H1 (cell line): ENCODE results near the gene SPRR3. TPM values are rescaled to one million over a fixed set of nuclear protein-coding genes. Genes with fewer than 3 reads are reported as not detected.

Experiments used
- polyA plus RNA-seq, 7 experiments: library from polyadenylated mRNA; depleted of rRNA in 3 of 7; stranded (reverse) in 5 of 7; unstranded in 2 of 7; fragments of >200 nt in 5 of 7; fragments of 200-250 nt in 2 of 7; gene quantifications; 1 replicate in 5 of 7; 2 replicates in 1 of 7; 4 replicates in 1 of 7; pipeline versions ENCODE4 v1.2.1 to v1.2.3, GENCODE V29; 2011 to 2013; ENCODE audit warnings: missing spikeins in 2 of 7, mixed read lengths in 2 of 7
- small RNA-seq: library from polyadenylated mRNA; stranded (forward); fragments of <200 nt; extraction: miRNeasy Mini kit (QIAGEN cat#:217004); gene quantifications from one replicate; pipeline ENCODE3, GENCODE V24; 2013; ENCODE audit not compliant: insufficient read depth
- total RNA-seq: library from RNA; stranded (reverse); fragmentation: NEBNext Ultra II Directional; extraction: Animal tissue kit (Norgen Biotek cat#: 25700); gene quantifications from 2 replicates; pipeline ENCODE4 v1.2.1, GENCODE V29; 2021

SPRR3 gene
- total and polyA plus RNA-seq, 2 of the 8 experiments (the other 6 are each of a cell fraction or from before 2014, with no cell fraction given), result not detected

Small RNA genes within 50 kb of the gene (small RNA-seq; reads per million reads assigned to genes)
- gene AL356867.1, result not detected
- gene RF00322, result not detected
- not detected for gene SPRR1A

Other genes with a start within 250 kb of the SPRR3 start
- gene KPRP, start 243.7 kb upstream of the SPRR3 start, total RNA-seq, result not detected in 2 replicates
- gene KPRP, start 243.7 kb upstream of the SPRR3 start, polyA plus RNA-seq (2011; rRNA removed), result not detected in 2 replicates
- not detected in 2 replicates for gene LCE1F, start 226.6 kb upstream of the SPRR3 start, total RNA-seq
- not detected in 2 replicates for gene LCE1F, start 226.6 kb upstream of the SPRR3 start, polyA plus RNA-seq (2011; rRNA removed)
- gene LCE1E, start 215.5 kb upstream of the SPRR3 start, total RNA-seq, result not detected in 2 replicates
- not detected in 2 replicates for gene LCE1E, start 215.5 kb upstream of the SPRR3 start, polyA plus RNA-seq (2011; rRNA removed)
- gene LCE1D, start 205.0 kb upstream of the SPRR3 start, total RNA-seq, result not detected in 2 replicates
- not detected in 2 replicates for gene LCE1D, start 205.0 kb upstream of the SPRR3 start, polyA plus RNA-seq (2011; rRNA removed)
- not detected in 2 replicates for gene LCE1C, start 195.1 kb upstream of the SPRR3 start, total RNA-seq
- not detected in 2 replicates for gene LCE1C, start 195.1 kb upstream of the SPRR3 start, polyA plus RNA-seq (2011; rRNA removed)
- gene LCE1B, start 189.8 kb upstream of the SPRR3 start, total RNA-seq, result not detected in 2 replicates
- gene LCE1B, start 189.8 kb upstream of the SPRR3 start, polyA plus RNA-seq (2011; rRNA removed), result not detected in 2 replicates
- not detected in 2 replicates for gene LCE1A, start 174.3 kb upstream of the SPRR3 start, total RNA-seq
- gene LCE1A, start 174.3 kb upstream of the SPRR3 start, polyA plus RNA-seq (2011; rRNA removed), result not detected in 2 replicates
- not detected in 2 replicates for gene LCE6A, start 158.9 kb upstream of the SPRR3 start, total RNA-seq
- gene LCE6A, start 158.9 kb upstream of the SPRR3 start, polyA plus RNA-seq (2011; rRNA removed), result not detected in 2 replicates
- not detected in 2 replicates for gene LCE7A, start 141.8 kb upstream of the SPRR3 start, total RNA-seq
- gene LCE7A, start 141.8 kb upstream of the SPRR3 start, polyA plus RNA-seq (2011; rRNA removed), result not detected in 2 replicates
- gene SMCP, start 123.4 kb upstream of the SPRR3 start, total RNA-seq, result not detected in 2 replicates
- gene SMCP, start 123.4 kb upstream of the SPRR3 start, polyA plus RNA-seq (2011; rRNA removed), result not detected in 2 replicates
- gene IVL, start 93.2 kb upstream of the SPRR3 start, total RNA-seq, result not detected in 2 replicates
- gene IVL, start 93.2 kb upstream of the SPRR3 start, polyA plus RNA-seq (2011; rRNA removed), result not detected in 2 replicates
- not detected in 2 replicates for gene SPRR5, start 54.5 kb upstream of the SPRR3 start, total RNA-seq
- not detected in 2 replicates for gene SPRR5, start 54.5 kb upstream of the SPRR3 start, polyA plus RNA-seq (2011; rRNA removed)
- gene SPRR4, start 31.1 kb upstream of the SPRR3 start, total RNA-seq, result not detected in 2 replicates
- gene SPRR4, start 31.1 kb upstream of the SPRR3 start, polyA plus RNA-seq (2011; rRNA removed), result not detected in 2 replicates
- gene SPRR1A, start 17.7 kb upstream of the SPRR3 start, total RNA-seq, result not detected in 2 replicates
- gene SPRR1A, start 17.7 kb upstream of the SPRR3 start, polyA plus RNA-seq (2011; rRNA removed), result not detected in 2 replicates
- not detected in 2 replicates for gene SPRR1B, start 29.5 kb downstream of the SPRR3 start, total RNA-seq
- 0.16 and 0.23 TPM in 2 replicates for gene SPRR1B, start 29.5 kb downstream of the SPRR3 start, polyA plus RNA-seq (2011; rRNA removed)
- gene SPRR2D, start 39.4 kb downstream of the SPRR3 start, total RNA-seq, result not detected in 2 replicates
- gene SPRR2D, start 39.4 kb downstream of the SPRR3 start, polyA plus RNA-seq (2011; rRNA removed), result not detected in 2 replicates
- gene SPRR2A, start 55.8 kb downstream of the SPRR3 start, total RNA-seq, result not detected in 2 replicates
- gene SPRR2A, start 55.8 kb downstream of the SPRR3 start, polyA plus RNA-seq (2011; rRNA removed), result not detected in 2 replicates
- not detected in 2 replicates for gene SPRR2B, start 69.9 kb downstream of the SPRR3 start, total RNA-seq
- gene SPRR2B, start 69.9 kb downstream of the SPRR3 start, polyA plus RNA-seq (2011; rRNA removed), result not detected in 2 replicates
- not detected in 2 replicates for gene SPRR2E, start 92.8 kb downstream of the SPRR3 start, total RNA-seq
- gene SPRR2E, start 92.8 kb downstream of the SPRR3 start, polyA plus RNA-seq (2011; rRNA removed), result not detected in 2 replicates
- gene SPRR2F, start 111.8 kb downstream of the SPRR3 start, total RNA-seq, result 1.0 and 1.1 TPM in 2 replicates
- gene SPRR2F, start 111.8 kb downstream of the SPRR3 start, polyA plus RNA-seq (2011; rRNA removed), result 0.49 and 0.50 TPM in 2 replicates
- not detected in 2 replicates for gene SPRR2G, start 149.1 kb downstream of the SPRR3 start, total RNA-seq
- gene SPRR2G, start 149.1 kb downstream of the SPRR3 start, polyA plus RNA-seq (2011; rRNA removed), result not detected in 2 replicates
- not detected in 2 replicates for gene LELP1, start 201.7 kb downstream of the SPRR3 start, total RNA-seq
- gene LELP1, start 201.7 kb downstream of the SPRR3 start, polyA plus RNA-seq (2011; rRNA removed), result not detected in 2 replicates
- not detected in 2 replicates for gene PRR9, start 215.8 kb downstream of the SPRR3 start, total RNA-seq
- gene PRR9, start 215.8 kb downstream of the SPRR3 start, polyA plus RNA-seq (2011; rRNA removed), result not detected in 2 replicates